H9 (cell line): ENCODE measurements around the gene NID1. TPM values are rescaled to one million over a fixed set of nuclear protein-coding genes. Genes with fewer than 3 reads are reported as not detected.

Experiments used
- DNase-seq: peaks from one replicate; pipeline ENCODE4 v3.0.0-alpha.2; 2017
- H2AFZ ChIP-seq: one replicate; pipeline ENCODE4 v1.6.1; 2013; ENCODE audit warnings: mild to moderate bottlenecking, low read length, control low read depth, moderate library complexity
- H2AK5ac ChIP-seq: 2 replicates; pipeline ENCODE4 v1.6.1; 2013; ENCODE audit warnings: low read length, control low read depth, mixed read lengths; ENCODE audit not compliant: insufficient read length
- H2BK120ac ChIP-seq: one replicate; pipeline ENCODE4 v1.6.1; 2013; ENCODE audit warnings: low read depth, mild to moderate bottlenecking, low read length, control low read depth, inconsistent platforms; ENCODE audit not compliant: poor library complexity, severe bottlenecking
- H2BK12ac ChIP-seq: 2 replicates; pipeline ENCODE4 v1.6.1; 2013; ENCODE audit warnings: low read length, control low read depth, mixed read lengths, low read depth; ENCODE audit not compliant: insufficient read length
- H2BK15ac ChIP-seq: 2 replicates; pipeline ENCODE4 v1.6.1; 2013; ENCODE audit warnings: low read depth, low read length, control low read depth
- H2BK20ac ChIP-seq: one replicate; pipeline ENCODE4 v1.6.1; 2013; ENCODE audit warnings: low read depth, mild to moderate bottlenecking, low read length, control low read depth, inconsistent platforms; ENCODE audit not compliant: poor library complexity, severe bottlenecking
- H2BK5ac ChIP-seq: 2 replicates; pipeline ENCODE4 v1.6.1; 2013; ENCODE audit warnings: low read length, control low read depth, mixed read lengths; ENCODE audit not compliant: insufficient read length
- H3K14ac ChIP-seq: 2 replicates; pipeline ENCODE4 v1.6.1; 2013; ENCODE audit warnings: low read length, control low read depth; ENCODE audit not compliant: insufficient read depth
- H3K18ac ChIP-seq: 2 replicates; pipeline ENCODE4 v1.6.1; 2013; ENCODE audit warnings: low read depth, mild to moderate bottlenecking, mixed read lengths, low read length, control low read depth; ENCODE audit not compliant: insufficient read length
- H3K23ac ChIP-seq: 2 replicates; pipeline ENCODE4 v1.6.1; 2013; ENCODE audit warnings: low read length, control low read depth, mixed read lengths, low read depth; ENCODE audit not compliant: insufficient read length
- H3K23me2 ChIP-seq: 2 replicates; pipeline ENCODE4 v1.6.1; 2013; ENCODE audit warnings: low read depth, mild to moderate bottlenecking, mixed read lengths, low read length, control low read depth; ENCODE audit not compliant: insufficient read length, poor library complexity, severe bottlenecking
- H3K27ac ChIP-seq: 2 replicates; pipeline ENCODE4 v1.5.1; 2013; ENCODE audit warnings: low read length, control low read depth, mixed read lengths, low read depth; ENCODE audit not compliant: insufficient read length
- H3K27me3 ChIP-seq: 2 replicates; pipeline ENCODE4 v1.6.1; 2013; ENCODE audit warnings: low read length, control low read depth, inconsistent platforms; ENCODE audit not compliant: insufficient read depth
- H3K4ac ChIP-seq: 2 replicates; pipeline ENCODE4 v1.6.1; 2013; ENCODE audit warnings: low read depth, mild to moderate bottlenecking, control low read depth, inconsistent platforms, low read length, moderate library complexity
- H3K4me1 ChIP-seq: 2 replicates; pipeline ENCODE4 v1.6.1; 2013; ENCODE audit warnings: low read length, control low read depth, inconsistent platforms; ENCODE audit not compliant: insufficient read depth
- H3K4me2 ChIP-seq: 2 replicates; pipeline ENCODE4 v1.6.1; 2013; ENCODE audit warnings: low read length, control low read depth, mixed read lengths; ENCODE audit not compliant: insufficient read length, insufficient read depth
- H3K56ac ChIP-seq: 2 replicates; pipeline ENCODE4 v1.6.1; 2013; ENCODE audit warnings: low read depth, mild to moderate bottlenecking, mixed read lengths, low read length, control low read depth; ENCODE audit not compliant: insufficient read length
- H3K79me1 ChIP-seq: 2 replicates; pipeline ENCODE4 v1.6.1; 2013; ENCODE audit warnings: low read depth, mild to moderate bottlenecking, moderate library complexity, low read length, control low read depth, inconsistent platforms; ENCODE audit not compliant: insufficient read depth, poor library complexity, severe bottlenecking
- H3K79me2 ChIP-seq: 2 replicates; pipeline ENCODE4 v1.6.1; 2013; ENCODE audit warnings: low read length, control low read depth, inconsistent platforms; ENCODE audit not compliant: insufficient read depth
- H3K9ac ChIP-seq: 2 replicates; pipeline ENCODE4 v1.6.1; 2013; ENCODE audit warnings: low read length, control low read depth, mixed read lengths; ENCODE audit not compliant: insufficient read length; ENCODE audit errors: extremely low read depth
- H3K9me3 ChIP-seq: one replicate; pipeline ENCODE4 v1.6.1; 2013; ENCODE audit warnings: low read depth, low read length, inconsistent platforms; ENCODE audit not compliant: control insufficient read depth
- H3T11ph ChIP-seq: one replicate; pipeline ENCODE4 v1.6.1; 2013; ENCODE audit warnings: mild to moderate bottlenecking, low read length, control low read depth, inconsistent platforms
- H4K20me1 ChIP-seq: one replicate; pipeline ENCODE4 v1.6.1; 2013; ENCODE audit not compliant: control insufficient read depth, insufficient read length, insufficient read depth
- H4K5ac ChIP-seq: 2 replicates; pipeline ENCODE4 v1.6.1; 2013; ENCODE audit warnings: low read depth, mild to moderate bottlenecking, mixed read lengths, low read length, control low read depth; ENCODE audit not compliant: insufficient read length
- H4K8ac ChIP-seq: replicated peaks from 2 replicates; pipeline ENCODE4 v1.6.1; 2013; ENCODE audit warnings: low read length, control low read depth, mixed read lengths, low read depth; ENCODE audit not compliant: insufficient read length
- H4K91ac ChIP-seq: 2 replicates; pipeline ENCODE4 v1.6.1; 2013; ENCODE audit warnings: low read depth, mild to moderate bottlenecking, moderate library complexity, mixed read lengths, low read length, control low read depth; ENCODE audit not compliant: insufficient read length
- H3K27ac Mint-ChIP-seq, 3 experiments: 2 replicates in 2 of 3; 3 replicates in 1 of 3; pipeline ENCODE4 v1.8.0; 2020 to 2021; ENCODE audit warnings: mixed read lengths in 3 of 3, mild to moderate bottlenecking in 1 of 3, moderate library complexity in 1 of 3
- H3K27me3 Mint-ChIP-seq: 2 replicates; pipeline ENCODE4 v1.8.0; 2021; ENCODE audit warnings: low read depth, mild to moderate bottlenecking, moderate library complexity, mixed read lengths
- H3K36me3 Mint-ChIP-seq, 3 experiments: 2 replicates in 2 of 3; 3 replicates in 1 of 3; pipeline ENCODE4 v1.8.0; 2020 to 2021; ENCODE audit warnings: low read depth in 3 of 3, mixed read lengths in 3 of 3; ENCODE audit not compliant: insufficient read depth in 1 of 3
- H3K4me1 Mint-ChIP-seq, 2 experiments: 2 replicates each; pipeline ENCODE4 v1.8.0; 2020; ENCODE audit warnings: mixed read lengths in 2 of 2
- H3K4me3 Mint-ChIP-seq, 2 experiments: 2 replicates in 1 of 2; 3 replicates in 1 of 2; pipeline ENCODE4 v1.8.0; 2020 to 2021; ENCODE audit warnings: mild to moderate bottlenecking in 2 of 2, mixed read lengths in 2 of 2, moderate library complexity in 1 of 2
- H3K9me3 Mint-ChIP-seq, 2 experiments: 2 replicates in 1 of 2; 3 replicates in 1 of 2; pipeline ENCODE4 v1.8.0; 2020; ENCODE audit warnings: mild to moderate bottlenecking in 2 of 2, mixed read lengths in 2 of 2, moderate library complexity in 1 of 2
- CTCF ChIP-seq: fragments of 200-600 bp; sonication (generic); conservative IDR thresholded peaks from 3 replicates; pipeline ENCODE4 v1.8.0; 2021; ENCODE audit warnings: antibody characterized with exemption, mild to moderate bottlenecking
- WGBS: extraction: QIAGEN DNeasy Blood & Tissue Kit; methylation state at CpG from one replicate; pipeline ENCODE4 v1.1.7; 2013; ENCODE audit warnings: missing lambda C conversion rate, low lambda C conversion rate, mixed read lengths; ENCODE audit not compliant: insufficient read length; ENCODE audit errors: extremely low coverage; 5-methylcytosine and 5-hydroxymethylcytosine counted together
- total RNA-seq: library from RNA; stranded (reverse); gene quantifications from 2 replicates; pipeline ENCODE4 v1.2.1, GENCODE V29; 2021

The NID1 gene
- total RNA-seq, 1 experiment from 2014 or later, result 28.5 TPM

- Mint-ChIP-seq H3K4me3 (no peak overlapping the region), H3K27ac (no peak overlapping the region), H3K27me3 (peaks cover 1% of the 10 kb centered on the region; the same call in 1 of the 2 replicates), H3K9me3 (peaks cover 20 to 29% of the 10 kb centered on the region in 2 experiments), H3K36me3 (peaks cover 21 to 37% (median 36%) of the 10 kb centered on the region in 3 experiments), H3K4me1 (0 out of 4 replicates have a peak, but pooled peaks cover 0 to 2% of the 10 kb centered on the region in 2 experiments)
- Histone ChIP-seq H4K20me1 (no peaks in the 10 kb centered on the region), H2BK5ac (no peak overlapping the region), H3K18ac (no peak overlapping the region), H3K4me1 (no peaks in the 10 kb centered on the region), H2BK15ac (no peak overlapping the region), H2AFZ (no peak overlapping the region), H3K14ac (no peak overlapping the region), H3K4ac (no peak overlapping the region), H3K4me2 (no peak overlapping the region), H4K91ac (no peak overlapping the region), H2BK12ac (no peak overlapping the region), H3K79me1 (no peaks in the 10 kb centered on the region), H3K56ac (no peak overlapping the region), H2AK5ac (no peak overlapping the region), H3K27ac (no peak overlapping the region), H2BK120ac (no peak overlapping the region), H3K9me3 (peaks cover 15% of the 10 kb centered on the region), H4K5ac (no peak overlapping the region), H3K23me2 (no peaks in the 10 kb centered on the region), H3K79me2 (no peaks in the 10 kb centered on the region), H4K8ac (no peak overlapping the region), H3K9ac (no peak overlapping the region), H2BK20ac (no peak overlapping the region), H3T11ph (no peak overlapping the region), H3K27me3 (no peaks in the 10 kb centered on the region), H3K23ac (no peak overlapping the region)
- no peak for DNase-seq
- no peak for TF ChIP-seq CTCF
- WGBS, result no CpG with 5 or more reads among the region's 3 CpGs
Measured at GRCh38 chr1:235986869-235987268, 78.0 kb downstream of the NID1 start.
